PC-3 (cell line): Measurements from ENCODE around the gene RBM20.

ENCODE experiments used
- CTCF ChIP-seq: fragments of 300-600 bp; sonication (generic); conservative IDR thresholded peaks from 2 replicates; pipeline ENCODE4 v1.5.1; 2017; ENCODE audit warnings: antibody characterized with exemption, low read depth, mild to moderate bottlenecking, low read length
- EZH2 ChIP-seq: fragments of 300-600 bp; sonication (generic); IDR thresholded peaks from one replicate; pipeline ENCODE4 v1.6.1; 2017; ENCODE audit warnings: antibody characterized with exemption, mild to moderate bottlenecking, low read length; ENCODE audit not compliant: unreplicated experiment
- EZH2phosphoT487 ChIP-seq: fragments of 300-600 bp; sonication (generic); IDR thresholded peaks from 2 replicates; pipeline ENCODE4 v1.6.1; 2018; ENCODE audit warnings: mild to moderate bottlenecking, antibody characterized with exemption, low read length, borderline replicate concordance

- TF ChIP-seq CTCF (no peak), EZH2phosphoT487 (no peak), EZH2 (no peak)
These were observed 8.5 kb downstream of the RBM20 start for GRCh38 chr10:110652475-110653118.
